GM19397 (cell line): ENCODE data around the gene ACADVL.

ENCODE experiments used
- ATAC-seq: cut with Tn5 transposase; IDR thresholded peaks from one replicate; pipeline ENCODE4 v1.9.1; 2021; ENCODE audit warnings: mild to moderate bottlenecking, moderate library complexity; ENCODE audit not compliant: unreplicated experiment

The ACADVL gene

GRCh38 chr17:7191069-7191468 is 28.7 kb upstream of the ACADVL start:
- no peak for ATAC-seq

GRCh38 chr17:7191571-7192270 is 28.0 kb upstream of the ACADVL start:
- ATAC-seq = no peak

- no peak for ATAC-seq
Measured at GRCh38 chr17:7192271-7192937, 27.3 kb upstream of the ACADVL start.

GRCh38 chr17:7195971-7196370 is 23.8 kb upstream of the ACADVL start:
- no peak for ATAC-seq

- no peak for ATAC-seq
Measured at GRCh38 chr17:7196651-7197401, 22.9 kb upstream of the ACADVL start.

- ATAC-seq = no peak
Measured at GRCh38 chr17:7203391-7203790, 16.3 kb upstream of the ACADVL start.

GRCh38 chr17:7204336-7204735 is 15.4 kb upstream of the ACADVL start:
- ATAC-seq = no peak

- ATAC-seq = peak; percentile 83
Measured at GRCh38 chr17:7204828-7205461, 14.8 kb upstream of the ACADVL start.

GRCh38 chr17:7205561-7205960 is 14.2 kb upstream of the ACADVL start:
- no peak for ATAC-seq

GRCh38 chr17:7207120-7208001 is 12.4 kb upstream of the ACADVL start:
- no peak for ATAC-seq

GRCh38 chr17:7208027-7208571 is 11.6 kb upstream of the ACADVL start:
- no peak for ATAC-seq

- ATAC-seq = no peak
Measured at GRCh38 chr17:7208754-7209460, 10.8 kb upstream of the ACADVL start.

- no peak for ATAC-seq
Measured at GRCh38 chr17:7211491-7212273, 8.1 kb upstream of the ACADVL start.

GRCh38 chr17:7213895-7214299 is 5.8 kb upstream of the ACADVL start:
- no peak for ATAC-seq

GRCh38 chr17:7214300-7215135 is 5.2 kb upstream of the ACADVL start:
- ATAC-seq = peak; percentile 84

GRCh38 chr17:7215136-7215638 is 4.6 kb upstream of the ACADVL start:
- ATAC-seq = no peak

- no peak for ATAC-seq
Measured at GRCh38 chr17:7215652-7216180, 4.0 kb upstream of the ACADVL start.
